Measurements from ENCODE around the gene UMAD1. TPM values are rescaled to one million over a fixed set of nuclear protein-coding genes. Genes with fewer than 3 reads are reported as not detected.
A peak's percentile ranks its signal among the peaks of the same experiment; 100 is the strongest.

The UMAD1 gene
- total and polyA plus RNA-seq, 2 of the 13 experiments (the other 11 are each of a cell fraction or from before 2014, with no cell fraction given): 16.8 to 17.6 TPM

DNA sequence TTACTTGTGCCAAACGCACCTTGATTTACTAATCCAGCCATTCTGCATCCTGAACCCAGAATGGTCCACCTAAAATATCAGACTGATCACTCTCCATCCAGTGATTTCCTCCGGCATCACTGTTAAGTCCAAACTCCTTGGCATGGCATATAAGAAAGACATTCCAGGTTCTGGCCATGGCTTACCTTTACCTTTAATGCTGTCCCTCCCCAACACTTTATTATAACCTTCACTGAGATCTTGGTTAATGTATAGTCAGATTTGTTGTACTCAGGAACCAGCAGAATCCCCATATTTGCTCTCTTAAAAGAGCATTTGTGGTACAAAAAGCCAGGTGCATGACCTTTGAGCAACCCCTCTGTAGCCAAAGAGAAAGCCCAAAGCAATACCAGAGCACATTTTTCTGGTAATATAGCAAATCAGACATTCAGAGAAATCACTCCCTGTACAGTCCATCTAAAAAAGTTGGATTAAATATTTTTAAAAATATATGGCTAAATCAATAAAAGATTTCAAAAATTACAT lies 10.2 kb downstream of the UMAD1 start (continued):
- no peak for TF ChIP-seq SOX6 (IDR thresholded peaks at IDR 0.05)
- TF ChIP-seq SOX6 (CRISPR knock-in tag; IDR thresholded peaks at IDR 0.05): peak; percentile 38; the same call in 1 of the 2 replicates
- peak; percentile 35; the same call in 1 of the 2 replicates for TF ChIP-seq ARID5B (CRISPR knock-in tag; IDR thresholded peaks at IDR 0.05)
- TF ChIP-seq NCOA2 (CRISPR knock-in tag; IDR thresholded peaks at IDR 0.05): peak; percentile 16; the same call in 1 of the 2 replicates
- TF ChIP-seq NR2F6 (IDR thresholded peaks at IDR 0.05): peak; percentile 69
- TF ChIP-seq NR2F6 (CRISPR knock-in tag; IDR thresholded peaks at IDR 0.05): peak; percentile 73
- TF ChIP-seq ZFP62 (CRISPR knock-in tag; IDR thresholded peaks at IDR 0.05): no peak
- TF ChIP-seq HMG20B (CRISPR knock-in tag; conservative IDR thresholded peaks at IDR 0.05): no peak
- TF ChIP-seq SOX13 (IDR thresholded peaks at IDR 0.05): no peak
- peak in 1 of 2 experiments; percentile 34; a peak in 1 of 4 replicates for TF ChIP-seq SOX13 (CRISPR knock-in tag; conservative IDR thresholded peaks at IDR 0.05 in 1 of 2, IDR thresholded peaks at IDR 0.05 in 1 of 2)
- TF ChIP-seq BCL6 (CRISPR knock-in tag; IDR thresholded peaks at IDR 0.05): 0 out of 2 replicates have a peak, but pooled peaks have one; percentile 13
- TF ChIP-seq ZSCAN5A (CRISPR knock-in tag; IDR thresholded peaks at IDR 0.05; ENCODE audit: borderline replicate concordance): peak; percentile 36; the same call in 1 of the 2 replicates
- TF ChIP-seq SNAI1 (CRISPR knock-in tag; IDR thresholded peaks at IDR 0.05; ENCODE audit: borderline replicate concordance): no peak
- peak; percentile 42; the same call in 1 of the 2 replicates for TF ChIP-seq TCF7 (IDR thresholded peaks at IDR 0.05; ENCODE audit: low read depth)
- peak; percentile 81 for TF ChIP-seq HNF4G (IDR thresholded peaks at IDR 0.05; ENCODE audit: borderline replicate concordance, low read depth, low read length)
- TF ChIP-seq HNF4G (CRISPR knock-in tag; IDR thresholded peaks at IDR 0.05; ENCODE audit: borderline replicate concordance, low read depth): no peak; the same call in 1 of the 2 replicates
- TF ChIP-seq GTF2F1 (IDR thresholded peaks at IDR 0.05; ENCODE audit: low read length): no peak
- TF ChIP-seq PHF21A (CRISPR knock-in tag; IDR thresholded peaks at IDR 0.05): peak; percentile 53; the same call in 1 of the 2 replicates
- TF ChIP-seq, protein P1, sequence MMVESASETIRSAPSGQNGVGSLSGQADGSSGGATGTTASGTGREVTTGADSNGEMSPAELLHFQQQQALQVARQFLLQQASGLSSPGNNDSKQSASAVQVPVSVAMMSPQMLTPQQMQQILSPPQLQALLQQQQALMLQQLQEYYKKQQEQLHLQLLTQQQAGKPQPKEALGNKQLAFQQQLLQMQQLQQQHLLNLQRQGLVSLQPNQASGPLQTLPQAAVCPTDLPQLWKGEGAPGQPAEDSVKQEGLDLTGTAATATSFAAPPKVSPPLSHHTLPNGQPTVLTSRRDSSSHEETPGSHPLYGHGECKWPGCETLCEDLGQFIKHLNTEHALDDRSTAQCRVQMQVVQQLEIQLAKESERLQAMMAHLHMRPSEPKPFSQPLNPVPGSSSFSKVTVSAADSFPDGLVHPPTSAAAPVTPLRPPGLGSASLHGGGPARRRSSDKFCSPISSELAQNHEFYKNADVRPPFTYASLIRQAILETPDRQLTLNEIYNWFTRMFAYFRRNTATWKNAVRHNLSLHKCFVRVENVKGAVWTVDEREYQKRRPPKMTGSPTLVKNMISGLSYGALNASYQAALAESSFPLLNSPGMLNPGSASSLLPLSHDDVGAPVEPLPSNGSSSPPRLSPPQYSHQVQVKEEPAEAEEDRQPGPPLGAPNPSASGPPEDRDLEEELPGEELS (CRISPR knock-in tag; IDR thresholded peaks at IDR 0.05): 0 out of 2 replicates have a peak, but pooled peaks have one; percentile 16
